ENCODE results near the gene ASB7.

Gene ASB7

GRCh38 chr15:100688549-100689120, 86.2 kb downstream of the ASB7 start:
- no peak for DNase-seq

GRCh38 chr15:100689131-100689899, 86.9 kb downstream of the ASB7 start:
- DNase-seq: no peak

GRCh38 chr15:100690032-100690794, 87.8 kb downstream of the ASB7 start:
- no peak for DNase-seq

GRCh38 chr15:100690795-100691158, 88.4 kb downstream of the ASB7 start:
- DNase-seq: no peak

GRCh38 chr15:100691321-100691720, 88.9 kb downstream of the ASB7 start:
- no peak for DNase-seq

- no peak for DNase-seq
Measured at GRCh38 chr15:100692246-100692645, 89.9 kb downstream of the ASB7 start.

GRCh38 chr15:100692671-100693070, 90.3 kb downstream of the ASB7 start:
- DNase-seq: no peak

GRCh38 chr15:100693451-100693850, 91.1 kb downstream of the ASB7 start:
- DNase-seq: no peak

- no peak for DNase-seq
Measured at GRCh38 chr15:100694381-100695021, 92.1 kb downstream of the ASB7 start.

GRCh38 chr15:100695048-100695447, 92.7 kb downstream of the ASB7 start:
- no peak for DNase-seq

- DNase-seq: no peak
Measured at GRCh38 chr15:100696452-100696851, 94.1 kb downstream of the ASB7 start.

Measured in NCI-H748 treated with DMSO at 0.1 percent for 48 hours (cell line).